WTC11 (cell line): ENCODE results near the gene MRPS11. TPM values are rescaled to one million over a fixed set of nuclear protein-coding genes. Genes with fewer than 3 reads are reported as not detected.

Experiments
- GRHL2 ChIP-seq: fragments of 250-450 bp; sonication (Bioruptor Pico); IDR thresholded peaks from 2 replicates; pipeline ENCODE4 v1.8.0; 2022; ENCODE audit warnings: mild to moderate bottlenecking, moderate library complexity; ENCODE audit not compliant: insufficient replicate concordance, severe bottlenecking
- IRF2 ChIP-seq: sonication (generic); formaldehyde crosslinking; IDR thresholded peaks from 2 replicates; pipeline ENCODE4 v1.8.0; 2022; ENCODE audit warnings: low read depth, missing genetic modification reagents, borderline replicate concordance
- JAZF1 ChIP-seq: fragments of 250-450 bp; sonication (Bioruptor Pico); IDR thresholded peaks from 2 replicates; pipeline ENCODE4 v1.9.0; 2021; ENCODE audit warnings: moderate library complexity, mild to moderate bottlenecking, inconsistent platforms
- KAT7 ChIP-seq: sonication (generic); formaldehyde crosslinking; IDR thresholded peaks from 2 replicates; pipeline ENCODE4 v1.8.1; 2023; ENCODE audit warnings: missing genetic modification reagents, mild to moderate bottlenecking, borderline replicate concordance
- MYBL2 ChIP-seq: sonication (generic); formaldehyde crosslinking; IDR thresholded peaks from 2 replicates; pipeline ENCODE4 v1.8.1; 2023; ENCODE audit warnings: mild to moderate bottlenecking, moderate library complexity, missing genetic modification reagents
- NFATC4 ChIP-seq: fragments of 250-450 bp; sonication (Bioruptor Pico); IDR thresholded peaks from 2 replicates; pipeline ENCODE4 v1.9.0; 2021; ENCODE audit warnings: mild to moderate bottlenecking
- NFYB ChIP-seq: sonication (generic); formaldehyde crosslinking; conservative IDR thresholded peaks from 2 replicates; pipeline ENCODE4 v1.8.0; 2022; ENCODE audit warnings: low read depth, missing genetic modification reagents
- NR2C2 ChIP-seq: sonication (generic); formaldehyde crosslinking; IDR thresholded peaks from 2 replicates; pipeline ENCODE4 v1.8.0; 2022; ENCODE audit warnings: mild to moderate bottlenecking, missing genetic modification reagents
- NR3C1 ChIP-seq: sonication (generic); formaldehyde crosslinking; conservative IDR thresholded peaks from 2 replicates; pipeline ENCODE4 v1.8.1; 2023; ENCODE audit warnings: low read depth, mild to moderate bottlenecking, missing genetic modification reagents
- OVOL2 ChIP-seq: fragments of 250-450 bp; sonication (Bioruptor Pico); IDR thresholded peaks from 2 replicates; pipeline ENCODE4 v1.9.0; 2021; ENCODE audit warnings: mild to moderate bottlenecking, borderline replicate concordance
- RORB ChIP-seq: fragments of 250-450 bp; sonication (Bioruptor Pico); IDR thresholded peaks from 2 replicates; pipeline ENCODE4 v1.9.0; 2021; ENCODE audit warnings: mild to moderate bottlenecking
- SMAD3 ChIP-seq: sonication (generic); formaldehyde crosslinking; IDR thresholded peaks from 2 replicates; pipeline ENCODE4 v1.8.0; 2022; ENCODE audit warnings: missing genetic modification reagents, mild to moderate bottlenecking, borderline replicate concordance
- SOX15 ChIP-seq: fragments of 250-450 bp; sonication (Bioruptor Pico); IDR thresholded peaks from 2 replicates; pipeline ENCODE4 v1.9.0; 2021; ENCODE audit warnings: mild to moderate bottlenecking
- ZNF121 ChIP-seq: sonication (generic); formaldehyde crosslinking; IDR thresholded peaks from 2 replicates; pipeline ENCODE4 v1.8.0; 2023; ENCODE audit warnings: missing genetic modification reagents
- ZNF263 ChIP-seq: sonication (generic); formaldehyde crosslinking; IDR thresholded peaks from 2 replicates; pipeline ENCODE4 v1.8.1; 2022; ENCODE audit warnings: low read depth, mild to moderate bottlenecking, moderate library complexity, missing genetic modification reagents
- ZNF396 ChIP-seq: fragments of 250-450 bp; sonication (Bioruptor Pico); IDR thresholded peaks from 2 replicates; pipeline ENCODE4 v1.8.0; 2021; ENCODE audit warnings: mild to moderate bottlenecking, moderate library complexity, borderline replicate concordance
- total RNA-seq: library from RNA; stranded (reverse); gene quantifications from 3 replicates; pipeline ENCODE4 v1.2.3, GENCODE V29; 2021
- TF ChIP-seq, protein P1 (sequence below): sonication (generic); formaldehyde crosslinking; IDR thresholded peaks from 2 replicates; pipeline ENCODE4 v1.8.1; 2023; ENCODE audit warnings: mild to moderate bottlenecking, missing genetic modification reagents, borderline replicate concordance
- TF ChIP-seq, protein P2 (sequence below): sonication (generic); formaldehyde crosslinking; IDR thresholded peaks from 2 replicates; pipeline ENCODE4 v1.8.1; 2023; ENCODE audit warnings: mild to moderate bottlenecking, moderate library complexity, missing genetic modification reagents
- TF ChIP-seq, protein P3 (sequence below): sonication (generic); formaldehyde crosslinking; IDR thresholded peaks from 2 replicates; pipeline ENCODE4 v1.8.1; 2023; ENCODE audit warnings: mild to moderate bottlenecking, missing genetic modification reagents
- TF ChIP-seq, protein P4 (sequence below): sonication (generic); formaldehyde crosslinking; IDR thresholded peaks from 2 replicates; pipeline ENCODE4 v1.8.0; 2023; ENCODE audit warnings: mild to moderate bottlenecking, missing genetic modification reagents
- TF ChIP-seq, protein P5 (sequence below): fragments of 200-600 bp; IDR thresholded peaks from 2 replicates; pipeline ENCODE4 v1.8.0; 2022; ENCODE audit warnings: antibody characterized with exemption
- TF ChIP-seq, protein P6 (sequence below): sonication (generic); formaldehyde crosslinking; IDR thresholded peaks from 2 replicates; pipeline ENCODE4 v1.8.1; 2022; ENCODE audit warnings: missing genetic modification reagents, borderline replicate concordance
- TF ChIP-seq, protein P7 (sequence below): sonication (generic); formaldehyde crosslinking; IDR thresholded peaks from 2 replicates; pipeline ENCODE4 v1.8.1; 2022; ENCODE audit warnings: low read depth, missing genetic modification reagents, borderline replicate concordance

The MRPS11 gene
- total RNA-seq, 1 experiment from 2014 or later = 49.1 TPM

DNA sequence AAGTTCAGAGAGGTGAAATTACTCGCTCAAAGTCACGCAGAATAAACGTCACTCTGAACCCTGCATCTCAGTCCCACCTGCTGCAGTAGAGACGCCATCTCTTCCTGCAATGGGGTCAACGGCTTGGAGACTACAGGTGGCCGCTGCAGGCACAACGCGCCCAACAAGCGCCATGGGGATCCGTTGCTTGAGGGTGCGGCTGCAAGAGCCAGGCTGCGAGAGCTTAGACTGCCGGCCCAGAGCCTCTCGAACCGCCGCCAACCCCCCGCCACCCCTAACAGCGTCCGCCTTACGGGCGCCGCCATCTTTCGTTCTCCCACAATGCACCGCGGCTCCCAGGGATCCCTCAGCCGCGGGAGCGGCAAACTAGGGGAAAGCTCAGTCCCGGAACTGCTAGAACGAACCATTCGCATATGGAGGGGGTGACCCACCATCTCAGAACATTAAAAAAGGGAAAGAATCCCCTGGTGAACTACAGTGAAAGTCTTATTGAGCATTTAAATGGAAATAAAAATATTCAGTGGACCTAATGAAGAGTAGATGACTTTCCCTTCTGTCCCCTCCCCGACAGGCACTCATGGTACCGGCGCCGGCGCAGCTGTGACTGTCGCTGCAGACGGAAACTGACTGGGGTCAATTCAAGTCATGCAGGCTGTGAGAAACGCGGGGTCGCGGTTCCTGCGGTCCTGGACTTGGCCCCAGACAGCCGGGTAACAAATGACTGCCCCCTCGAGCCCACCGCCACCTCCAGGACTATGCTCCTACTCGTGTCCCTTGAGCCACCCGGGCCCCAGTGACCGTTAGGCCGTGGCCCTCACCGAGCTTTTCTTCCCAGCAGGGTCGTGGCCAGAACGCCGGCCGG, at the start of gene MRPS11, which contains the start of gene MRPL46 (continued):
- TF ChIP-seq, protein P1, sequence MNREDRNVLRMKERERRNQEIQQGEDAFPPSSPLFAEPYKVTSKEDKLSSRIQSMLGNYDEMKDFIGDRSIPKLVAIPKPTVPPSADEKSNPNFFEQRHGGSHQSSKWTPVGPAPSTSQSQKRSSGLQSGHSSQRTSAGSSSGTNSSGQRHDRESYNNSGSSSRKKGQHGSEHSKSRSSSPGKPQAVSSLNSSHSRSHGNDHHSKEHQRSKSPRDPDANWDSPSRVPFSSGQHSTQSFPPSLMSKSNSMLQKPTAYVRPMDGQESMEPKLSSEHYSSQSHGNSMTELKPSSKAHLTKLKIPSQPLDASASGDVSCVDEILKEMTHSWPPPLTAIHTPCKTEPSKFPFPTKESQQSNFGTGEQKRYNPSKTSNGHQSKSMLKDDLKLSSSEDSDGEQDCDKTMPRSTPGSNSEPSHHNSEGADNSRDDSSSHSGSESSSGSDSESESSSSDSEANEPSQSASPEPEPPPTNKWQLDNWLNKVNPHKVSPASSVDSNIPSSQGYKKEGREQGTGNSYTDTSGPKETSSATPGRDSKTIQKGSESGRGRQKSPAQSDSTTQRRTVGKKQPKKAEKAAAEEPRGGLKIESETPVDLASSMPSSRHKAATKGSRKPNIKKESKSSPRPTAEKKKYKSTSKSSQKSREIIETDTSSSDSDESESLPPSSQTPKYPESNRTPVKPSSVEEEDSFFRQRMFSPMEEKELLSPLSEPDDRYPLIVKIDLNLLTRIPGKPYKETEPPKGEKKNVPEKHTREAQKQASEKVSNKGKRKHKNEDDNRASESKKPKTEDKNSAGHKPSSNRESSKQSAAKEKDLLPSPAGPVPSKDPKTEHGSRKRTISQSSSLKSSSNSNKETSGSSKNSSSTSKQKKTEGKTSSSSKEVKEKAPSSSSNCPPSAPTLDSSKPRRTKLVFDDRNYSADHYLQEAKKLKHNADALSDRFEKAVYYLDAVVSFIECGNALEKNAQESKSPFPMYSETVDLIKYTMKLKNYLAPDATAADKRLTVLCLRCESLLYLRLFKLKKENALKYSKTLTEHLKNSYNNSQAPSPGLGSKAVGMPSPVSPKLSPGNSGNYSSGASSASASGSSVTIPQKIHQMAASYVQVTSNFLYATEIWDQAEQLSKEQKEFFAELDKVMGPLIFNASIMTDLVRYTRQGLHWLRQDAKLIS (CRISPR knock-in tag) = no peak
- TF ChIP-seq ZNF263 (no peak), SMAD3 (0 out of 2 replicates have a peak, but pooled peaks have one; percentile 15), NFATC4 (CRISPR knock-in tag) (no peak), OVOL2 (CRISPR knock-in tag) (no peak), NR2C2 (CRISPR knock-in tag) (no peak), KAT7 (no peak), SOX15 (CRISPR knock-in tag) (no peak), JAZF1 (CRISPR knock-in tag) (no peak), ZNF121 (CRISPR knock-in tag) (no peak), NFYB (CRISPR knock-in tag) (no peak), GRHL2 (CRISPR knock-in tag) (no peak), RORB (no peak), ZNF396 (no peak), MYBL2 (CRISPR knock-in tag) (no peak; the same call in 1 of the 2 replicates), IRF2 (CRISPR knock-in tag) (no peak), NR3C1 (CRISPR knock-in tag) (no peak)
- TF ChIP-seq, protein P2, sequence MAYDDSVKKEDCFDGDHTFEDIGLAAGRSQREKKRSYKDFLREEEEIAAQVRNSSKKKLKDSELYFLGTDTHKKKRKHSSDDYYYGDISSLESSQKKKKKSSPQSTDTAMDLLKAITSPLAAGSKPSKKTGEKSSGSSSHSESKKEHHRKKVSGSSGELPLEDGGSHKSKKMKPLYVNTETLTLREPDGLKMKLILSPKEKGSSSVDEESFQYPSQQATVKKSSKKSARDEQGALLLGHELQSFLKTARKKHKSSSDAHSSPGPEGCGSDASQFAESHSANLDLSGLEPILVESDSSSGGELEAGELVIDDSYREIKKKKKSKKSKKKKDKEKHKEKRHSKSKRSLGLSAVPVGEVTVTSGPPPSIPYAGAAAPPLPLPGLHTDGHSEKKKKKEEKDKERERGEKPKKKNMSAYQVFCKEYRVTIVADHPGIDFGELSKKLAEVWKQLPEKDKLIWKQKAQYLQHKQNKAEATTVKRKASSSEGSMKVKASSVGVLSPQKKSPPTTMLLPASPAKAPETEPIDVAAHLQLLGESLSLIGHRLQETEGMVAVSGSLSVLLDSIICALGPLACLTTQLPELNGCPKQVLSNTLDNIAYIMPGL (CRISPR knock-in tag) = no peak
- TF ChIP-seq, protein P3, sequence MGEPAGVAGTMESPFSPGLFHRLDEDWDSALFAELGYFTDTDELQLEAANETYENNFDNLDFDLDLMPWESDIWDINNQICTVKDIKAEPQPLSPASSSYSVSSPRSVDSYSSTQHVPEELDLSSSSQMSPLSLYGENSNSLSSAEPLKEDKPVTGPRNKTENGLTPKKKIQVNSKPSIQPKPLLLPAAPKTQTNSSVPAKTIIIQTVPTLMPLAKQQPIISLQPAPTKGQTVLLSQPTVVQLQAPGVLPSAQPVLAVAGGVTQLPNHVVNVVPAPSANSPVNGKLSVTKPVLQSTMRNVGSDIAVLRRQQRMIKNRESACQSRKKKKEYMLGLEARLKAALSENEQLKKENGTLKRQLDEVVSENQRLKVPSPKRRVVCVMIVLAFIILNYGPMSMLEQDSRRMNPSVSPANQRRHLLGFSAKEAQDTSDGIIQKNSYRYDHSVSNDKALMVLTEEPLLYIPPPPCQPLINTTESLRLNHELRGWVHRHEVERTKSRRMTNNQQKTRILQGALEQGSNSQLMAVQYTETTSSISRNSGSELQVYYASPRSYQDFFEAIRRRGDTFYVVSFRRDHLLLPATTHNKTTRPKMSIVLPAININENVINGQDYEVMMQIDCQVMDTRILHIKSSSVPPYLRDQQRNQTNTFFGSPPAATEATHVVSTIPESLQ (CRISPR knock-in tag) = no peak
- TF ChIP-seq, protein P4, sequence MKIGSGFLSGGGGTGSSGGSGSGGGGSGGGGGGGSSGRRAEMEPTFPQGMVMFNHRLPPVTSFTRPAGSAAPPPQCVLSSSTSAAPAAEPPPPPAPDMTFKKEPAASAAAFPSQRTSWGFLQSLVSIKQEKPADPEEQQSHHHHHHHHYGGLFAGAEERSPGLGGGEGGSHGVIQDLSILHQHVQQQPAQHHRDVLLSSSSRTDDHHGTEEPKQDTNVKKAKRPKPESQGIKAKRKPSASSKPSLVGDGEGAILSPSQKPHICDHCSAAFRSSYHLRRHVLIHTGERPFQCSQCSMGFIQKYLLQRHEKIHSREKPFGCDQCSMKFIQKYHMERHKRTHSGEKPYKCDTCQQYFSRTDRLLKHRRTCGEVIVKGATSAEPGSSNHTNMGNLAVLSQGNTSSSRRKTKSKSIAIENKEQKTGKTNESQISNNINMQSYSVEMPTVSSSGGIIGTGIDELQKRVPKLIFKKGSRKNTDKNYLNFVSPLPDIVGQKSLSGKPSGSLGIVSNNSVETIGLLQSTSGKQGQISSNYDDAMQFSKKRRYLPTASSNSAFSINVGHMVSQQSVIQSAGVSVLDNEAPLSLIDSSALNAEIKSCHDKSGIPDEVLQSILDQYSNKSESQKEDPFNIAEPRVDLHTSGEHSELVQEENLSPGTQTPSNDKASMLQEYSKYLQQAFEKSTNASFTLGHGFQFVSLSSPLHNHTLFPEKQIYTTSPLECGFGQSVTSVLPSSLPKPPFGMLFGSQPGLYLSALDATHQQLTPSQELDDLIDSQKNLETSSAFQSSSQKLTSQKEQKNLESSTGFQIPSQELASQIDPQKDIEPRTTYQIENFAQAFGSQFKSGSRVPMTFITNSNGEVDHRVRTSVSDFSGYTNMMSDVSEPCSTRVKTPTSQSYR (CRISPR knock-in tag) = no peak
- TF ChIP-seq, protein P5, sequence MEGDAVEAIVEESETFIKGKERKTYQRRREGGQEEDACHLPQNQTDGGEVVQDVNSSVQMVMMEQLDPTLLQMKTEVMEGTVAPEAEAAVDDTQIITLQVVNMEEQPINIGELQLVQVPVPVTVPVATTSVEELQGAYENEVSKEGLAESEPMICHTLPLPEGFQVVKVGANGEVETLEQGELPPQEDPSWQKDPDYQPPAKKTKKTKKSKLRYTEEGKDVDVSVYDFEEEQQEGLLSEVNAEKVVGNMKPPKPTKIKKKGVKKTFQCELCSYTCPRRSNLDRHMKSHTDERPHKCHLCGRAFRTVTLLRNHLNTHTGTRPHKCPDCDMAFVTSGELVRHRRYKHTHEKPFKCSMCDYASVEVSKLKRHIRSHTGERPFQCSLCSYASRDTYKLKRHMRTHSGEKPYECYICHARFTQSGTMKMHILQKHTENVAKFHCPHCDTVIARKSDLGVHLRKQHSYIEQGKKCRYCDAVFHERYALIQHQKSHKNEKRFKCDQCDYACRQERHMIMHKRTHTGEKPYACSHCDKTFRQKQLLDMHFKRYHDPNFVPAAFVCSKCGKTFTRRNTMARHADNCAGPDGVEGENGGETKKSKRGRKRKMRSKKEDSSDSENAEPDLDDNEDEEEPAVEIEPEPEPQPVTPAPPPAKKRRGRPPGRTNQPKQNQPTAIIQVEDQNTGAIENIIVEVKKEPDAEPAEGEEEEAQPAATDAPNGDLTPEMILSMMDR = no peak
- TF ChIP-seq, protein P6, sequence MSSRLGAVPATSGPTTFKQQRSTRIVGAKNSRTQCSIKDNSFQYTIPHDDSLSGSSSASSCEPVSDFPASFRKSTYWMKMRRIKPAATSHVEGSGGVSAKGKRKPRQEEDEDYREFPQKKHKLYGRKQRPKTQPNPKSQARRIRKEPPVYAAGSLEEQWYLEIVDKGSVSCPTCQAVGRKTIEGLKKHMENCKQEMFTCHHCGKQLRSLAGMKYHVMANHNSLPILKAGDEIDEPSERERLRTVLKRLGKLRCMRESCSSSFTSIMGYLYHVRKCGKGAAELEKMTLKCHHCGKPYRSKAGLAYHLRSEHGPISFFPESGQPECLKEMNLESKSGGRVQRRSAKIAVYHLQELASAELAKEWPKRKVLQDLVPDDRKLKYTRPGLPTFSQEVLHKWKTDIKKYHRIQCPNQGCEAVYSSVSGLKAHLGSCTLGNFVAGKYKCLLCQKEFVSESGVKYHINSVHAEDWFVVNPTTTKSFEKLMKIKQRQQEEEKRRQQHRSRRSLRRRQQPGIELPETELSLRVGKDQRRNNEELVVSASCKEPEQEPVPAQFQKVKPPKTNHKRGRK (CRISPR knock-in tag) = no peak
- TF ChIP-seq, protein P7, sequence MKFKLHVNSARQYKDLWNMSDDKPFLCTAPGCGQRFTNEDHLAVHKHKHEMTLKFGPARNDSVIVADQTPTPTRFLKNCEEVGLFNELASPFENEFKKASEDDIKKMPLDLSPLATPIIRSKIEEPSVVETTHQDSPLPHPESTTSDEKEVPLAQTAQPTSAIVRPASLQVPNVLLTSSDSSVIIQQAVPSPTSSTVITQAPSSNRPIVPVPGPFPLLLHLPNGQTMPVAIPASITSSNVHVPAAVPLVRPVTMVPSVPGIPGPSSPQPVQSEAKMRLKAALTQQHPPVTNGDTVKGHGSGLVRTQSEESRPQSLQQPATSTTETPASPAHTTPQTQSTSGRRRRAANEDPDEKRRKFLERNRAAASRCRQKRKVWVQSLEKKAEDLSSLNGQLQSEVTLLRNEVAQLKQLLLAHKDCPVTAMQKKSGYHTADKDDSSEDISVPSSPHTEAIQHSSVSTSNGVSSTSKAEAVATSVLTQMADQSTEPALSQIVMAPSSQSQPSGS (CRISPR knock-in tag) = no peak
